GM19240 (cell line): ENCODE measurements around the gene MKNK2.
"Not testable (repeated sequence)": the region's sequence is repeated elsewhere in the genome, so short reads cannot be mapped to it uniquely, and the experiment has no call there.

Experiments used
- DNase-seq: peaks from one replicate; pipeline ENCODE4 v3.0.0; 2011; ENCODE audit warnings: low spot score; ENCODE audit not compliant: insufficient read length

The MKNK2 gene

GRCh38 chr19:2044709-2045500 lies 6.1 kb downstream of the MKNK2 start:
- DNase-seq, result no peak

GRCh38 chr19:2043961-2044708 lies 6.9 kb downstream of the MKNK2 start:
- no peak for DNase-seq

- no peak for DNase-seq
Observed at GRCh38 chr19:2043251-2043641, 7.8 kb downstream of the MKNK2 start.

- no peak for DNase-seq
Observed at GRCh38 chr19:2042485-2043250, 8.4 kb downstream of the MKNK2 start.

GRCh38 chr19:2041683-2042484 lies 9.2 kb downstream of the MKNK2 start:
- DNase-seq, result peak; percentile 98

- DNase-seq, result no peak
Observed at GRCh38 chr19:2041433-2041682, 9.7 kb downstream of the MKNK2 start.

GRCh38 chr19:2040647-2041432 lies 10.2 kb downstream of the MKNK2 start:
- no peak for DNase-seq

GRCh38 chr19:2039959-2040646 lies 10.9 kb downstream of the MKNK2 start:
- DNase-seq, result no peak

- no peak for DNase-seq
Observed at GRCh38 chr19:2039089-2039958, 11.7 kb downstream of the MKNK2 start.

GRCh38 chr19:2038284-2039088 lies 12.6 kb downstream of the MKNK2 start:
- DNase-seq, result no peak

- DNase-seq, result no peak
Observed at GRCh38 chr19:2037651-2038255, 13.3 kb downstream of the MKNK2 start.

- DNase-seq, result no peak
Observed at GRCh38 chr19:2036424-2036823, 14.6 kb downstream of the MKNK2 start.

- no peak for DNase-seq
Observed at GRCh38 chr19:2035590-2035991, 15.5 kb downstream of the MKNK2 start.

GRCh38 chr19:2034729-2035589 lies 16.1 kb downstream of the MKNK2 start:
- no peak for DNase-seq

- DNase-seq, result not testable (repeated sequence)
Observed at GRCh38 chr19:2034253-2034652, 16.8 kb downstream of the MKNK2 start.

- DNase-seq, result no peak
Observed at GRCh38 chr19:2033825-2034159, 17.3 kb downstream of the MKNK2 start.
